GM18861 (cell line): ENCODE results near the gene OR11H7.
"Not testable (repeated sequence)": the region's sequence is repeated elsewhere in the genome, so short reads cannot be mapped to it uniquely, and the experiment has no call there.

ENCODE experiments used
- ATAC-seq: cut with Tn5 transposase; IDR thresholded peaks from one replicate; pipeline ENCODE4 v1.9.1; 2021; ENCODE audit not compliant: unreplicated experiment

OR11H7 gene

DNA sequence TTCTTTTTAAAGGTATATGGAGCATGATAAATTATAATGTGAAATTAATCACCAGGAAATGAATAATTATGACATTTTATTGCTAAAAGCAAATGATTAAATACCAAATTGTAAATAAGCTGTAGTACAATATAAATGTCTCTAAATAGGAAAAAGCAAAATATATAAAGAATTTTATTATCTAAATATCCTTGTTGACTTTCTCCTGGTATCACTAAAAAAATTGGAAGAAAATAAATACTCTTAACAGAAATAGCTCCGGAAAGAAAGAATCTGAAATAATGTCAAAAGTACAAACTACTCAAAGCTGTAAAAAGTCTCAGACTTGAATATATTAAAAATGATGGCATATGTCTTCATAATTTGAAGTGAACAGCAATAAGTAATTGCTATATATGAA is at the start of gene OR11H7:
TSS of gene OR11H7 (plus strand) at position 301 of the 400 bp plus-strand sequence.
- no peak for ATAC-seq

DNA sequence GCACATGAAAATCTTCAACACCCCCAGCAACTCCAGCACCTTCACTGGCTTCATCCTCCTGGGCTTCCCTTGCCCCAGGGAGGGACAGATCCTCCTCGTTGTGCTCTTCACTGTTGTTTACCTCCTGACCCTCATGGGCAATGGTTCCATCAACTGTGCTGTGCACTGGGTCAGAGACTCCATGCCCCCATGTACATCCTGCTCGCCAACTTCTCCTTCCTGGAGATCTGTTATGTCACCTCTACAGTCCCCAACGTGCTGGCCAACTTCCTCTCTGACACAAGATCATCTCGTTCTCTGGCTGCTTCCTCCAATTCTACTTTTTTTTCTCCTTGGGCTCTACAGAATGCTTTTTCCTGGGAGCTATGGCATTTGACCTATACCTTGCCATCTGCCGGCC is 49.6 kb upstream of the OR11H7 start:
- ATAC-seq: no peak

DNA sequence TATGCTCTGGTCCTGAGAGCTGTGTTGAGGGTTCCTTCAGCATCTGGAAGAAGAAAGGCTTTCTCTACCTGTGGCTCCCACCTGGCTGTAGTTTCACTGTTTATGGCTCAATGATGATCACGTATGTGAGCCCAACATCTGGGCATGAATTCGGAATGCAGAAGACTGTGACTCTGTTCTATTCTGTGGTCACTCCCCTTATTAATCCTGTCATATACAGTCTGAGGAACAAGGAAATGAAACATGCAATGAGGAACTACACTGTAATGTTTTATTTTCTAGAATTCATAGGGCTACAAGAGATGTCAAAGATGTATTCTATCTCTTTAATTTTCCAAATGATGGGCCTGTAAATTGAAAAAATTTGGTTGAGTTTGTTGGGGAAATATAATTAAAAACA is 48.9 kb upstream of the OR11H7 start:
- no peak for ATAC-seq

DNA sequence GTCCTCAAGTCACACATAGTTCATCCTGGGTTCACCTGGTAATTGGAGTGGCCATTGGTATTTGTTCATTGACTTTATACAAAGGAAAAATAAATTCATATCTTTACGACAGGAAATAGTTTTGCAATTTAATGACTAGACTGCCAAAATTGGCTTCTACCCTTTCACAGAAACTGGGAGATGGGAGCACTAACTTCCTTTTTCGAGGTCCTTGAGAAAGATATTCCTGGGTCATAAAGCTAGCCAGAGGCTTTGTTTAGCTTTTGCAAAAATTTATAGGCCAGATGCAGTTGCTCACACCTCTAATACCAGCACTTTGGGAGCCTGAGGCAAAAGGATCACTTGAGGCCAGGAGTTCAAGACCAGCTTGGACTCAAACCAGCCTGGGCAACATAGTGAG is 48.3 kb upstream of the OR11H7 start:
- ATAC-seq: no peak

DNA sequence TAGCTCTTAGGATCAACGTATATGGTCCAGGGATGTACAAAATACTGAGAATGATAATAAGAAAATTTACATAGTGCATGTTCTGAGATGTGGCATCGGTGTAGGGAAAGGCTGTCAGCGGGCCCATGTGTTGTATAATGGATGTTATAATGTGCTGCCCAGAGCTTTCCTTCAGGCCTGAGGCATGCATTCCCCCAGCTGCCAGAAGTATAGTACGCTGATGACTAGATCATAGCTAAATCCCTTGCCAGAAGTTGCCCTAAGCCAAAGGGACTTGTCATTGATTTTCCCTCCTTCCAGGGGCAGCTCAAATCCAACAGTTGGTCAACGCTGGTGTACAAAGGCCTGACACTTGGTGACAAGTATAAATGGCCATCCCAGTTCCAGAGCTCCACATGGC is 44.6 kb upstream of the OR11H7 start:
- no peak for ATAC-seq

DNA sequence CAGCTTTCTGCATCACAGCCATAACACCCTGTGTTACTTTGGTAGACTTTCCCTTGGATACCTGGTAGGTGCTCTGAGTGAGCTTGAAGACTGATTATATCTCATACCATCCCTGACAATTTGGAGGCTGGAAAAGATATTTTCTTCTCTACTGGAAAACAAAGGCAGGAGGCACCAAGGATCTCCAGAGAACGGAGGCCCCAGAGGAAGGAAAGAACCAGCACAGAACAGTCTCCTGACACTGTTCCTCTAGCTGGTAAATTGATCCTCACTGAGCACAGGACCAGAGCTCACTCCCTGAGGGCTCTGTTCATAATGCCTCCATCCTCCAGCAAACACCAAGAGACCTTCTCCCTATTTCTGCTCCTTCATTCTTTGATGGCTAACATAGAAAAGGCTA is 38.2 kb upstream of the OR11H7 start, which contains the start of gene OR11G2:
TSS of gene OR11G2 (plus strand) at position 301 of the 400 bp plus-strand sequence. CDS start 6,542 bp downstream, outside the sequence.
- ATAC-seq: no peak

DNA sequence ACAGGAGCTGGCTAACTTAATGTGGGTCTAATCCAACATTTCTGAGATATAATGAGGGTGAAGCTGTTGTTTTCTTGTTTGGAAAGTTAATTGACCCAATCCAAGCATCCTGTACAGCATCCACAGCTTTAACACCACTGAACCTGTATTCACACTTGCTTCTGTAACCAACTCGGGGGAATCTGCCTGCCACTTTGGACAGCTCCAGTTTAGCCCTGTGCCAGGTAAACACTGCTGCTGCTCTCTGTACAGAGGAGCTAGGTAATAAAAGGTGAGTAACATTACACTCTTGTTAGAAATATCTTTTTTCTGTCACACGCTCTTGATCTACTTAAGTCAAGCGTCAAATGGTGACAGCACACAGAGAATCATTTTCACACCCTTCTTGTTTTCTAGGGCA is 37.4 kb upstream of the OR11H7 start:
- ATAC-seq: no peak

DNA sequence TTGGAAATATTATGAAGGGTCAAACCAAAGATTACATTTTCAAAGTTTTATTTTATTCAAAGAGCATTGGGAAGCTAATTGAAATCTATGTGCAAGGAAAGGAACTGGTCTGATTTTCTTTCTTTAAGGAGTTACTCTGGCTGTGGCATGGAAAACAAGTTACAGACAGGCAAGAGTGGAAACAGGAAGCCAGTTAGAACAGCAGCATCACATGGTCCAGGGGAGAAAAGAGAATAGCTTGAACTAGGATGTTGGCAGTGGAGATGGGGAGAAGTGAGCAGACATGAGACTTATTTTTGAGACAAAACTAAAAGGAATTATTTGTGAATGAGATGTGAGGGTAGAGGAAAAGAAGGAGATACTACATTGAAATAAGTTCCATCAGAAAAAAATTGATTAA is 34.7 kb upstream of the OR11H7 start:
- ATAC-seq: no peak

DNA sequence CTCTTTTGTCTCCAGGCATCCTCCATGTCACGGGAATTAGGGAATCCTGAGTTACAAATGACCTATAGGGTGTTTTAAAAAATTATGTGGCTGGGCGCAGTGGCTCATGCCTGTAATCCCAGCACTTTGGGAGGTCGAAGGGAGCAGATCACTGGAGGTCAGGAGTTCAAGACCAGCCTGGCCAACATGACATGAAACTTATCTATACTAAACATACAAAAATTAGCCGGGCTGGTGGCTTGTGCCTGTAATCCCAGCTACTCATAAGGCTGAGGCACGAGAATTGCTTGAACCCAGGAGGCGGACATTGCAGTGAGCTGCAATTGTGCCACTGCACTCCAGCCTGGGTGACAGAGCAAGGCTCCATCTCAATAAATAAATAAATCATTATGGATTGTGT is 33.6 kb upstream of the OR11H7 start:
- not testable (repeated sequence) for ATAC-seq

DNA sequence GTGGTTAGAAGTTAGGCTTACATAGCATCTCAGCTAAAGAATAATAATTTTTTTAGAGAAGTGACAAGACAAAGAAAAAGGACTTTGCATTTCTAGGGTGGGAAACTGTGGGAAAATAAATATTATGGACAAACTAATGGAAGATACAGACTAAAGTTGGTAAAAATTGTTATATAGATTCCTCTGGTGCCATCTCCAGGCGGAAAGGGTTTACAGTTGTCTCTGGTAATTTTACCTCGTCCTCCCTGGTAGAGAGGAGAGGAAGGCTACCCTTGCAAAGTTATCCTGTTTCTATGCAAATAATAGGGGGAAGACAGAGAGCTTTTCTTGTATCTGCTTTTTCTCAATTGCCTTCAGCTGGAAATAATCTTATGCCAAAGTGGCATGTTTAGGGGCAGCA is 32.9 kb upstream of the OR11H7 start:
- ATAC-seq: no peak

DNA sequence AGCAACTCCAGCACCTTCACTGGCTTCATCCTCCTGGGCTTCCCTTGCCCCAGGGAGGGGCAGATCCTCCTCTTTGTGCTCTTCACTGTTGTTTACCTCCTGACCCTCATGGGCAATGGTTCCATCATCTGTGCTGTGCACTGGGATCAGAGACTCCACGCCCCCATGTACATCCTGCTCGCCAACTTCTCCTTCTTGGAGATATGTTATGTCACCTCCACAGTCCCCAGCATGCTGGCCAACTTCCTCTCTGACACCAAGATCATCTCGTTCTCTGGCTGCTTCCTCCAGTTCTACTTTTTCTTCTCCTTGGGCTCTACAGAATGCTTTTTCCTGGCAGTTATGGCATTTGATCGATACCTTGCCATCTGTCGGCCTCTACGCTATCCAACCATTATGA is 31.3 kb upstream of the OR11H7 start:
- ATAC-seq: no peak

DNA sequence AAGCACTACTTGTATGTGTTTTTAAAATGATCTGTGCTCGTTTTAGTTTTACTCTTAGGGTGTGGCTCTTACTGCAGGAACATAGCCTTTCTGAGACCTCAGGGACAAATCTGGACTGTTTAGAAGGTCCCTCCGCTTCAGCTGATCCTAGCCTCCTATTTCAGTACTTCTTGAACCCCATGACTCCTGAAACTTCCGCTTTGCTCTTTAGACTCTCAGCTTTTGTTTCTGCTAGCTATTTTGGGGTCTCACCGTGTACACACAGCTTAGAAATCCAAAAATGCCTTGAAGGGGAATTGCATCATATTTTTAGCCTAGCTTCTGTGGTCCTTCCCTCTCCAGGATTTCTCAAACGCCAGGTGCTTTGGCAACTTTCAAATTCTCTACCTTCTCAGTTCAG is 29.8 kb upstream of the OR11H7 start:
- no peak for ATAC-seq

DNA sequence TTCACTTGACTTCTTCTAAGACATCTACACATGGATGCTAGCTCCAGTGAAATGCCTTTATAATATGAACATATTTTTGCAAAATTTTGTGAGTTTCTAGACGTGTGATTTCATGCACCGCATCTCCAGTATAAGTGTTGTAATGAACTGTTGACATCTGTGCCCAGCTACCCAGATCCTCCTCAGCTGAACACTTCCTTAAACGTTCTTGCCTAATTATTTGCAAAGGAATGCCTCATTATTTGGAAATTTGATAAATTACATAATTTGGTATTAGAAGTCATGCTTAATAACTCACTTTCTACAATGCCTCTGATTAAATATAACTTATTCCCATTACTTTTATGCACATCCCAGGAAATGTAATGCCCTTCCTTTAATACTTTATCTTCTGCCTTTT is 24.1 kb upstream of the OR11H7 start:
- no peak for ATAC-seq

DNA sequence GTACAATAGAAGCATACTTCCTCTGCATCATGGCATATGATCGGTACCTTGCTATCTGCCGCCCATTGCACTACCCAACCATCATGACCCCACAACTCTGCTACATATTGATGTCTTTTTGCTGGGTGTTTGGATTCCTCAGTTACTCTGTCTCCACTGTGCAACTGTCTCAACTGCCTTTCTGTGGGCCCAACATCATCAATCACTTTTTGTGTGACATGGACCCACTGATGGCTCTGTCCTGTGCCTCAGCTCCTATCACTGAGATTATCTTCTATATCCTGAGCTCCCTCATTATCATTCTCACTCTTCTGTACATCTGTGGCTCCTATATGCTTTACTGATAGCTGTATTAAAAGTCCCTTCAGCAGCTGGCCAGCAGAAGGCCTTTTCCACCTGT is 19.2 kb upstream of the OR11H7 start:
- no peak for ATAC-seq

DNA sequence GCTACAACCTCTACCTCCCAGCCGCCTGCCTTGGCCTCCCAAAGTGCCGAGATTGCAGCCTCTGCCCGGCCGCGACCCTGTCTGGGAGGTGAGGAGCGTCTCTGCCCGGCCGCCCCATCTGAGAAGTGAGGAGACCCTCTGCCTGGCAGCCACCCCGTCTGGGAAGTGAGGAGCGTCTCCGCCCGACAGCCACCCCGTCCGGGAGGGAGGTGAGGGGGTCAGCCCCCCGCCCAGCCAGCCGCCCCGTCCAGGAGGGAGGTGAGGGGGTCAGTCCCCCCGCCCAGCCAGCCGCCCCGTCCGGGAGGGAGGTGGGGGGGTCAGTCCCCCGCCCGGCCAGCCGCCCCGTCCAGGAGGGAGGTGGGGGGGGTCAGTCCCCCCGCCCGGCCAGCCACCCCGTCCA is 16.4 kb upstream of the OR11H7 start:
- ATAC-seq: not testable (repeated sequence)

DNA sequence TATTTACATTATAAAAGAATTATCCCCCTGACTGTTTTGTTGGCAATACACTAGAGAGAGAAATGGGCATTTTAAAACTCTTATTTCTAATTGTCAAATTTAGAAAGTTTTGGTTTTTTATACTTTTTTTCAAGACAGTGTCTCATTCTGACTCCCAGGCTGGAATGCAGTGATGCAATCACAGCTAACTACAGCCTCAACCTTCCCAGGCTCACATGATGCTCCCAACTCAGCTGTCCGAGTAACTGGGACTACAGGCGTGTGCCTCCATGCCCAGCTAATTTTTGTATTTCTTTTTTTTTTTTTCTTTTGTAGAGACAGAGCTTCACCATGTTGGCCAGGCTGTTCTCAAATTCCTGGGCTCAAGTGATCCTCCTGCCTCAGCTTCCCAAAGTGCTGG is 13.6 kb upstream of the OR11H7 start:
- ATAC-seq: no peak

DNA sequence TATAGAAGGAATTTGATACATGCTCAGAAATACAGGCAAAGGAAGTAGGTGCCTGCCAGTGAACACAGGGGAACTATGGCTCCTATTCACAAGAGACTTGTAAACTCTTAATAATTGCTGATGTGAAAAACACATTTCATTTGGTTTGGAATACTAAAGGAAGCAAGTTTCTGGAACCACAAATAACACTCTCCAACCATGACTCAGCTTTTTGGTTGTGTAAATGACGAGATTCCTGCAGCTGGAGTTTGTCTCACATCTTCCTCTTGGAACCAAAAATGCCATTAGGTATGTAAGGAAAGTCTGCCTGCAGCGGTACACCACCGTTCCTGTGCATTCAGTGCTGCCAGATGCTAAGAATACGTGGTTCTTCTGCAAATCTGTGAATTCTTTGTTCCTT is 9.7 kb upstream of the OR11H7 start:
- ATAC-seq: no peak

DNA sequence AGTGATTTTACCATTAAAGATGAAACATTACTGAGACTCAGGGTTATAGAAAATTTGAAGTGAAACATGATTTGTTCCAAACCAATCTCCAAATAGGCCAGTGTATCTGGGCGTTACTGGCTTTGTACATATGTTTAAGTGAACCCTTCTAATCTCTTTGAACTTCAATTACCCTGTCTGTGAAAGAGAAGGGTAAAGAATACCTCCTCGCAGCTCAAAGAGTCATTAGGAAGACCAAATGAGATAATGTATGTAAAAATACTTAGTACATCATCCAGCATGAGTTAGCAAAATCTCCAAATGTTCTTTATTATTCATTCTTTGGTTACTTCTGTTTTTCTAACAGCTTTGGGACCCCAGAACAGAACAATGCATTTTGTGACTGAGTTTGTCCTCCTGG is 5.4 kb upstream of the OR11H7 start, which contains the start of gene OR11H6:
TSS of gene OR11H6 (plus strand) at position 301 of the 400 bp plus-strand sequence. CDS start at position 301, 0 bp downstream.
- ATAC-seq: no peak

DNA sequence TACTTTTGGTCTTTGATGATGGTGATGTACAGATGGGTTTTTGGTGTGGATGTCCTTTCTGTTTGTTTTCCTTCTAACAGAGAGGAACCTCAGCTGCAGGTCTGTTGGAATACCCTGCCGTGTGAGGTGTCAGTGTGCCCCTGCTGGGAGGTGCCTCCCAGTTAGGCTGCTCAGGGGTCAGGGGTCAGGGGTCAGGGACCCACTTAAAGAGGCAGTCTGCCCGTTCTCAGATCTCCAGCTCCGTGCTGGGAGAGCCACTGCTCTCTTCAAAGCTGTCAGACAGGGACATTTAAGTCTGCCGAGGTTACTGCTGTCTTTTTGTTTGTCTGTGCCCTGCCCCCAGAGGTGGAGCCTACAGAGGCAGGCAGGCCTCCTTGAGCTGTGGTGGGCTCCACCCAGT is 6.6 kb downstream of the OR11H7 start:
- ATAC-seq: not testable (repeated sequence)

DNA sequence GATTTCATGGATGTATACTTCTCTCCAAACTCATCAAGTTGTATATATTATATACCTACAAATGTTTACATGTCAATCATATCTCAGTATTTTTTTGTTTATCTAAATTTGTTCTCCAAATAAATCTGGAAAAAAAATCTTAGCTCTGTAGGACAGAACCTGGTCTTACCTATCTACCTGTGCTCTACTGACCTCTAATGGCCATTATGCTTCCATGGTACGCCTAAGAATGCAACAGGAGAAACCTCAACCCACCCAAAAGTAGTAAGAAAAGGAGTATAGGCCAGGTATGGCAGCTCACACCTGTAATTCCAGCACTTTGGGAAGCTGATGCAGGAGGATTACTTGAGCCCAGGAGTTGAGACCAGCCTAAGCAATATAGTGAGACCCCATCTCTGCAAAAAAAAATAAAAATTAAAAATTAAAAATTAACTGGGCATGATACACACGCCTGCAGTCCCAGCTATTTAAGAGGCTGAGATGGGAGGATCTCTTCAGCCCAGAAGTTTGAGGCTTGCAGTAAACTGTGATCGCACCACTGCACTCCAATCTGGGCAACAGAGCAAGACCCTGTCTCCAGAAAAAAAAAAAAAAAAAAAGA is 19.0 kb downstream of the OR11H7 start:
- ATAC-seq: no peak

DNA sequence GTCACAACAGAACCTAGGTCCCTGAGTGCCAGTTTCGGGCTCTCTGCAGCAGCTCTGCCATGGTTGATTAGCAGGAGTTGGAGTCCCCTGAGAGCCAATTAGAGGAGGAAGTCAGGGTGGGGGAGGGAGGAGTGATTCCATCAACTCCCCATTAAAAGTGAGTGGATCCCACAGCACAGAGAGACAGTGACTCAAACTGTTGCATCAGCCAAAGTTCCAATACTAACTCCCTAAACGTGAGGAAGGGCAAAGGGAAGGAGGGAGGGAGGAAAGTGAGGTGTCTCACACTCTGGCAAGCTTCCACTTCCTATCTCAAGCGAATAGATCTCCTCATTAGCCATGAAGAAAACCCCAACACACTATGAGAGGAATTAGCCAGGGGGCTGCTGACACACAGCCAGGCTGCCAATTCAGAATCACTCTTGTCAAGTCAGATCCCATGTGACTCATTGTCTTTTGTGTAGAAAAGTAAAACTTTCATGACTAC is 33.9 kb downstream of the OR11H7 start:
- no peak for ATAC-seq

DNA sequence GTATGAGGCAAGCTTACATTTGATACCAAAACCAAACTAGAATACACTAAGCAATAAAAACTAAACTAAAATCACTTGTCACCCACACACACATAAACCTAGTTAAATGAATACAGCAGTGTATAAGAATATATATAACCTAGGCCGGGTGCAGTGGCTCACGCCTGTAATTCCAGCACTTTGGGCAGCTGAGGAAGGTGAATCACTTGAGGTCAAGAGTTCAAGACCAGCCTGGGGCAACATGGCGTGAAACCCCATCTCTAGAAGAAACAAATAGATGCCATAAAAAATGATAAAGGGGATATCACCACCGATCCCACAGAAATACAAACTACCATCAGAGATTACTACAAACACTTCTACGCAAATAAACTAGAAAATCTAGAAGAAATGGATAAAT is 35.6 kb downstream of the OR11H7 start:
- not testable (repeated sequence) for ATAC-seq

DNA sequence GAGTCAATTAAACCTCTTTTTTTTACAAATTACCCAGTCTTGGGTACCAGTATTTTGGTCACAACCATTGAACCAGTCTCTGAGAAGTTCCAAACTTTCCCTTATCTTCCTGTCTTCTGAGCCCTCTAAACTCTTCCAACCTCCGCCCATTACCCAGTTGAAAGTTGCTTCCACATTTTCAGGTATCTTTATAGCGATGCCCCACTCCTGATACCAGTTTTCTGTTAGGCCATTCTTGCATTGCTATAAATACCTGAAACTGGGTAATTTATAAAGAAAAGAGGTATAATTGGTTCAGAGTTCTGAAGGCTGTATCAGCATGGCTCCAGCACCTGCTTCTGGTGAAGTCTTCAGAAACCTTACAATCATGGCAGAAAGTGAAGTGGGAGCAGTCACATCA is 45.3 kb downstream of the OR11H7 start:
- ATAC-seq: no peak
